H1 (cell line): ENCODE measurements around the gene TTC28.

Source experiments
- EZH2 ChIP-seq: fragments of 200-600 bp; sonication (generic); IDR thresholded peaks from 2 replicates; pipeline ENCODE4 v1.7.1; 2012; ENCODE audit warnings: low read depth, mild to moderate bottlenecking, moderate library complexity, low read length, inconsistent platforms; ENCODE audit not compliant: severe bottlenecking
- JUND ChIP-seq: IDR thresholded peaks from 2 replicates; pipeline ENCODE4 v1.6.1; 2011; ENCODE audit warnings: mild to moderate bottlenecking, improper control_type of control experiment, low read length
- MAFK ChIP-seq: IDR thresholded peaks from 2 replicates; pipeline ENCODE4 v1.6.1; 2012; ENCODE audit warnings: low read depth, mild to moderate bottlenecking, improper control_type of control experiment, low read length
- NANOG ChIP-seq: IDR thresholded peaks from 2 replicates; pipeline ENCODE4 v1.6.1; 2011; ENCODE audit warnings: low read length, low read depth, mild to moderate bottlenecking, inconsistent platforms; ENCODE audit not compliant: insufficient read depth, poor library complexity, severe bottlenecking
- NRF1 ChIP-seq: IDR thresholded peaks from 2 replicates; pipeline ENCODE4 v1.6.1; 2011; ENCODE audit warnings: mild to moderate bottlenecking, low read depth, low read length, improper control_type of control experiment
- POLR2A ChIP-seq, 2 experiments: IDR thresholded peaks; 1 replicate in 1 of 2; 2 replicates in 1 of 2; pipeline ENCODE4 v1.6.1; 2011; ENCODE audit warnings: low read depth in 2 of 2, low read length in 2 of 2, mild to moderate bottlenecking in 2 of 2; ENCODE audit errors: control extremely low read depth in 1 of 2
- POLR2AphosphoS5 ChIP-seq: IDR thresholded peaks from 2 replicates; pipeline ENCODE4 v1.6.1; 2011; ENCODE audit warnings: low read depth, low read length
- RBBP5 ChIP-seq: IDR thresholded peaks from 2 replicates; pipeline ENCODE4 v1.7.1; 2012; ENCODE audit warnings: low read depth, mild to moderate bottlenecking, inconsistent platforms, low read length, moderate library complexity, borderline replicate concordance
- SIN3A ChIP-seq, 2 experiments: IDR thresholded peaks in 1 of 2; conservative IDR thresholded peaks in 1 of 2; 2 replicates each; pipeline ENCODE4 v1.6.1; 2011 to 2012; ENCODE audit warnings: low read length in 2 of 2, improper control_type of control experiment in 1 of 2, low read depth in 1 of 2, mild to moderate bottlenecking in 1 of 2
- YY1 ChIP-seq: IDR thresholded peaks from 2 replicates; pipeline ENCODE4 v1.6.1; 2011; ENCODE audit warnings: low read depth, mild to moderate bottlenecking, low read length
- TF ChIP-seq, protein P1 (sequence below), 3 experiments: IDR thresholded peaks; 1 replicate in 2 of 3; 2 replicates in 1 of 3; pipeline versions ENCODE4 v1.5.1 to v1.6.1; 2011; ENCODE audit warnings: low read length in 3 of 3, mild to moderate bottlenecking in 3 of 3, inconsistent platforms in 2 of 3, low read depth in 1 of 3, moderate library complexity in 1 of 3; ENCODE audit not compliant: insufficient read depth in 1 of 3; ENCODE audit errors: control extremely low read depth in 1 of 3

DNA sequence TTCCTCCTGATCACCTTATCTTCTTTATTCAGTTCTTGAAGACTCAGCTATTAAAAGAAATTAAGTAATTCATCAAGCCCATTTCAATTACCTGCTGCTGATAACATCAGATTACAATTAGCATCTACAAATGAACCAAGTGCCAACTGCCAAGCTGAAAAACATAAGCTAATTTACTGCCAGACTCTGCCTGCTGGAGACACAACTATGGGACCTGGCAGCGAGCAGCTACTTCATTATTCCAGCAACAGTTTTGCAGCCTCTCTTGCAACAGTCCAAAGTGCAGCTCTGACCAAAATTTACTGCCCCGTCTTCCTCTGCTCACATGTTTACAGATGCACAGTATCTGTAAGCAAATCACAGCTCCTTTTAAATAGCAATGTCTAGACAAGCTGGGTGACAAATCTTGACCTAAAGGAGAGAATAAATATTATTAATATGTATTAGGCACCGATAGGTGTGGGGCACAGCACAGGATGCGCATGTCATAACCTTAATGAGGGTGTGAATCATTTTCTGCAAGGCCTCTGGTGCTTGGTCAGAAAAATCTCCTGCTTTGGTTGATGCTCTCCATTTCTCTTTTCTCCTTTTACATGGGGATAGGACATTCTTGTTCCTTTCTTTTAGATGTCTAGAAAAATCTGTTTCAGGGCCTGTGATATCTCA lies 528.4 kb downstream of the TTC28 start:
- TF ChIP-seq, protein P1, sequence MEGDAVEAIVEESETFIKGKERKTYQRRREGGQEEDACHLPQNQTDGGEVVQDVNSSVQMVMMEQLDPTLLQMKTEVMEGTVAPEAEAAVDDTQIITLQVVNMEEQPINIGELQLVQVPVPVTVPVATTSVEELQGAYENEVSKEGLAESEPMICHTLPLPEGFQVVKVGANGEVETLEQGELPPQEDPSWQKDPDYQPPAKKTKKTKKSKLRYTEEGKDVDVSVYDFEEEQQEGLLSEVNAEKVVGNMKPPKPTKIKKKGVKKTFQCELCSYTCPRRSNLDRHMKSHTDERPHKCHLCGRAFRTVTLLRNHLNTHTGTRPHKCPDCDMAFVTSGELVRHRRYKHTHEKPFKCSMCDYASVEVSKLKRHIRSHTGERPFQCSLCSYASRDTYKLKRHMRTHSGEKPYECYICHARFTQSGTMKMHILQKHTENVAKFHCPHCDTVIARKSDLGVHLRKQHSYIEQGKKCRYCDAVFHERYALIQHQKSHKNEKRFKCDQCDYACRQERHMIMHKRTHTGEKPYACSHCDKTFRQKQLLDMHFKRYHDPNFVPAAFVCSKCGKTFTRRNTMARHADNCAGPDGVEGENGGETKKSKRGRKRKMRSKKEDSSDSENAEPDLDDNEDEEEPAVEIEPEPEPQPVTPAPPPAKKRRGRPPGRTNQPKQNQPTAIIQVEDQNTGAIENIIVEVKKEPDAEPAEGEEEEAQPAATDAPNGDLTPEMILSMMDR (IDR thresholded peaks at IDR 0.05; ENCODE audit: control extremely low read depth in 1 of 3, insufficient read depth in 1 of 3, low read depth in 1 of 3, low read length in 3 of 3) = no peak
- TF ChIP-seq YY1 (no peak), MAFK (no peak), POLR2A (IDR thresholded peaks at IDR 0.05; ENCODE audit: control extremely low read depth in 1 of 2, low read depth in 2 of 2, low read length in 2 of 2) (no peak), EZH2 (no peak), NRF1 (no peak), NANOG (no peak), SIN3A (conservative IDR thresholded peaks at IDR 0.05 in 1 of 2, IDR thresholded peaks at IDR 0.05 in 1 of 2; ENCODE audit: low read depth in 1 of 2, low read length in 2 of 2) (no peak), JUND (no peak), POLR2AphosphoS5 (no peak), RBBP5 (no peak)
